Large intestine (tissue), 3 donors: Measurements from ENCODE around the gene GMCL2. TPM values are rescaled to one million over a fixed set of nuclear protein-coding genes. Genes with fewer than 3 reads are reported as not detected.

Source experiments
- DNase-seq, 2 donors: peaks; one replicate each; pipeline versions ENCODE4 v3.0.0 to v3.0.0-alpha.2; 2013
- H3K27ac ChIP-seq: one replicate; pipeline ENCODE4 v1.5.1; 2013; ENCODE audit warnings: low read length
- H3K27me3 ChIP-seq: 2 replicates; pipeline ENCODE4 v1.6.1; 2013; ENCODE audit warnings: low read length; ENCODE audit not compliant: control insufficient read depth, insufficient read depth
- H3K36me3 ChIP-seq: 2 replicates; pipeline ENCODE4 v1.6.1; 2013; ENCODE audit warnings: low read length; ENCODE audit not compliant: control insufficient read depth, insufficient read depth
- H3K4me1 ChIP-seq: one replicate; pipeline ENCODE4 v1.6.1; 2013; ENCODE audit warnings: low read length; ENCODE audit not compliant: control insufficient read depth, insufficient read depth
- H3K4me3 ChIP-seq: one replicate; pipeline ENCODE4 v1.5.1; 2013; ENCODE audit warnings: low read length
- H3K9me3 ChIP-seq: one replicate; pipeline ENCODE4 v1.6.1; 2013; ENCODE audit warnings: mild to moderate bottlenecking, low read depth, low read length, moderate library complexity; ENCODE audit not compliant: control insufficient read depth
- WGBS: methylation state at CpG from one replicate; pipeline ENCODE4 v1.1.5; 2013; ENCODE audit warnings: low lambda C conversion rate; ENCODE audit not compliant: insufficient coverage; 5-methylcytosine and 5-hydroxymethylcytosine counted together
- polyA plus RNA-seq: library from polyadenylated mRNA; unstranded; fragments of 120-200 nt; gene quantifications from one replicate; pipeline ENCODE4 v1.2.1, GENCODE V29; 2013

GMCL2 gene
- polyA plus RNA-seq, 1 donor, result 0.01 TPM

- DNase-seq, result peak in 1 of 2 donors; percentile 47
- H3K9me3 ChIP-seq, result no peaks in the 10 kb centered on the region
Measured at GRCh38 chr5:178206166-178207101, 19.3 kb upstream of the GMCL2 start.

GRCh38 chr5:178205749-178206047, 18.5 kb upstream of the GMCL2 start:
- H3K27me3 ChIP-seq, result no peaks in the 10 kb centered on the region
- H3K4me3 ChIP-seq, result peak overlapping the region; percentile 90
- no peak for DNase-seq
- no CpG with 5 or more reads among the region's 5 CpGs for WGBS
- H3K36me3 ChIP-seq, result peaks cover 49% of the 10 kb centered on the region
- peaks cover 47% of the 10 kb centered on the region for H3K4me1 ChIP-seq
- H3K27ac ChIP-seq, result peak overlapping the region; percentile 90
- H3K9me3 ChIP-seq, result no peaks in the 10 kb centered on the region

More at GRCh38 chr5:178206166-178207101, 19.3 kb upstream of the GMCL2 start:
- peak overlapping the region; percentile 90 for H3K4me3 ChIP-seq
- H3K36me3 ChIP-seq, result peaks cover 56% of the 10 kb centered on the region
- no CpG with 5 or more reads among the region's 12 CpGs for WGBS
- peaks cover 55% of the 10 kb centered on the region for H3K4me1 ChIP-seq
- no peaks in the 10 kb centered on the region for H3K27me3 ChIP-seq
- H3K27ac ChIP-seq, result peak overlapping the region; percentile 90

GRCh38 chr5:178204935-178205748, 18.0 kb upstream of the GMCL2 start:
- peak; percentile 74 to 87 for DNase-seq
- peaks cover 42% of the 10 kb centered on the region for H3K4me1 ChIP-seq

GRCh38 chr5:178204182-178204934, 17.2 kb upstream of the GMCL2 start, which contains the start of gene HNRNPAB:
TSS of gene HNRNPAB (plus strand) at chr5:178204533. CDS start at chr5:178204838, 305 bp downstream.
- Histone ChIP-seq H3K27me3 (no peaks in the 10 kb centered on the region), H3K36me3 (peaks cover 35% of the 10 kb centered on the region), H3K27ac (peak within 1 kb of the TSS; percentile 90), H3K4me3 (peak within 1 kb of the TSS; percentile 90), H3K4me1 (peaks cover 34% of the 10 kb centered on the region), H3K9me3 (no peaks in the 10 kb centered on the region)
- DNase-seq, result peak; percentile 96 to 97
- WGBS, result no CpG with 5 or more reads among the region's 96 CpGs

More at GRCh38 chr5:178204935-178205748, 18.0 kb upstream of the GMCL2 start:
- H3K9me3 ChIP-seq, result no peaks in the 10 kb centered on the region
- H3K4me3 ChIP-seq, result peak overlapping the region; percentile 90
- peaks cover 43% of the 10 kb centered on the region for H3K36me3 ChIP-seq
- no peaks in the 10 kb centered on the region for H3K27me3 ChIP-seq
- WGBS, result no CpG with 5 or more reads among the region's 90 CpGs
- peak overlapping the region; percentile 90 for H3K27ac ChIP-seq

GRCh38 chr5:178203670-178204181, 16.6 kb upstream of the GMCL2 start:
- no peak for DNase-seq
- Histone ChIP-seq H3K27ac (no peak overlapping the region), H3K4me3 (peak overlapping the region; percentile 90), H3K4me1 (peaks cover 28% of the 10 kb centered on the region), H3K27me3 (no peaks in the 10 kb centered on the region), H3K9me3 (no peaks in the 10 kb centered on the region), H3K36me3 (peaks cover 29% of the 10 kb centered on the region)
- 24% methylated on average over 3 of the region's 30 CpGs for WGBS

- peaks cover 17% of the 10 kb centered on the region for H3K4me1 ChIP-seq
- no peak for DNase-seq
- H3K4me3 ChIP-seq, result no peak overlapping the region
- no peaks in the 10 kb centered on the region for H3K9me3 ChIP-seq
- H3K27me3 ChIP-seq, result no peaks in the 10 kb centered on the region
- no CpG with 5 or more reads among the region's 10 CpGs for WGBS
- H3K27ac ChIP-seq, result no peak overlapping the region
- H3K36me3 ChIP-seq, result peaks cover 19% of the 10 kb centered on the region
Measured at GRCh38 chr5:178202541-178202940, 15.4 kb upstream of the GMCL2 start.

- no peak overlapping the region for H3K4me3 ChIP-seq
- no peak for DNase-seq
- no peaks in the 10 kb centered on the region for H3K9me3 ChIP-seq
- peaks cover 10% of the 10 kb centered on the region for H3K4me1 ChIP-seq
- no peak overlapping the region for H3K27ac ChIP-seq
- H3K27me3 ChIP-seq, result no peaks in the 10 kb centered on the region
- peaks cover 12% of the 10 kb centered on the region for H3K36me3 ChIP-seq
- WGBS, result no CpG with 5 or more reads among the region's 2 CpGs
Measured at GRCh38 chr5:178201927-178202235, 14.7 kb upstream of the GMCL2 start.

GRCh38 chr5:178201221-178201926, 14.2 kb upstream of the GMCL2 start:
- H3K27me3 ChIP-seq, result peaks cover 1% of the 10 kb centered on the region
- H3K4me3 ChIP-seq, result no peak overlapping the region
- H3K9me3 ChIP-seq, result no peaks in the 10 kb centered on the region
- WGBS, result 100% methylated on average over 1 of the region's 14 CpGs
- no peak overlapping the region for H3K27ac ChIP-seq
- H3K36me3 ChIP-seq, result peaks cover 7% of the 10 kb centered on the region
- no peak for DNase-seq
- H3K4me1 ChIP-seq, result peaks cover 5% of the 10 kb centered on the region

GRCh38 chr5:178199581-178200434, 12.6 kb upstream of the GMCL2 start:
- no peaks in the 10 kb centered on the region for H3K9me3 ChIP-seq
- no CpG with 5 or more reads among the region's 12 CpGs for WGBS
- no peak for DNase-seq
- no peaks in the 10 kb centered on the region for H3K36me3 ChIP-seq
- H3K27me3 ChIP-seq, result peaks cover 8% of the 10 kb centered on the region
- H3K4me1 ChIP-seq, result no peaks in the 10 kb centered on the region
- H3K27ac ChIP-seq, result no peak overlapping the region
- no peak overlapping the region for H3K4me3 ChIP-seq
